ENCODE data around the gene PODXL.

GRCh38 chr7:131476740-131477139 is 79.7 kb downstream of the PODXL start:
- no peak for TF ChIP-seq CTCF (conservative IDR thresholded peaks at IDR 0.05; ENCODE audit: low read depth, low read length)
- no peak for TF ChIP-seq EZH2phosphoT487 (IDR thresholded peaks at IDR 0.05; ENCODE audit: borderline replicate concordance, low read length)
